LoVo (cell line): Measurements from ENCODE around the gene SDK2.

Experiments used
- DNase-seq: peaks from one replicate; pipeline ENCODE4 v3.0.0-alpha.2; 2016; ENCODE audit warnings: low spot score

The SDK2 gene

DNA sequence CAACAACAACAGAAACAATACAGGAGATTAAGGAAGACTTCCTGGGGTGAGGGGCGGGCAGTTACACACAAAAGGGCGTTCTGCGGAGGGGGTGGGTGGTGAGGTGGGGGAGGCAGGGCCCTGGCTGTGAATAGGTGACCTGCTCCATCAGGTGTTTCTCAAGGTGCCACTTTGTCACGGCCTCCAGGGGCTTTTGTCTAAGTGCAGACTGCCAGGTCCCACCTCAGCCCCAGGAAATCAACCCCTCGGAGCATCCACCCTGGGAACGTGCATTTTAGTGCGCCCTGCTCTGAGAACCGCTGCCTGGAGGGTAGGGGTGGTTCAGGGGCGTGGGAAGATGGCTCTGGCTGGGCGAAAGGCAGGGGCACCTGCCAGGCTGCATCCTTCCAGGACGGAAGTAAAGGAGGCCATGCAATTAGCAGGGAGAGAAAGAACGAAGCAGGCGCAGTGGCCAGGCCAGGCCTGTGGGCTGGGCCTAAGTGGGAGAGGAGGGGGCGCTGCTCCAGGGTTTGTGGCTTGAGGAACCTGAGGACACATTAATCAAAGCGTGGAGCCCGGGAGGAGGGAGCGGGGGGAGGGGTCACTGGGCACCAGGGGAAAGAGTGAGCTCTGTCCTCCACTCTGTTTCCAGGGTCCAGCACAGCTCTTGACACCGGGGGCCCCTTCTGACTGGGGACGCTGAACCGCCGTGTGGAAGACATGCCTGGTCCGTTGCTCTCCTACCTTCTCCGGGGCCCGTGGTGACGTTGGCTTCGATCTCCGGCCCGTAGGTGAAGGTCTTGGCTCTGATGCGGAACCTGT is 283.1 kb downstream of the SDK2 start:
- DNase-seq, result no peak

DNA sequence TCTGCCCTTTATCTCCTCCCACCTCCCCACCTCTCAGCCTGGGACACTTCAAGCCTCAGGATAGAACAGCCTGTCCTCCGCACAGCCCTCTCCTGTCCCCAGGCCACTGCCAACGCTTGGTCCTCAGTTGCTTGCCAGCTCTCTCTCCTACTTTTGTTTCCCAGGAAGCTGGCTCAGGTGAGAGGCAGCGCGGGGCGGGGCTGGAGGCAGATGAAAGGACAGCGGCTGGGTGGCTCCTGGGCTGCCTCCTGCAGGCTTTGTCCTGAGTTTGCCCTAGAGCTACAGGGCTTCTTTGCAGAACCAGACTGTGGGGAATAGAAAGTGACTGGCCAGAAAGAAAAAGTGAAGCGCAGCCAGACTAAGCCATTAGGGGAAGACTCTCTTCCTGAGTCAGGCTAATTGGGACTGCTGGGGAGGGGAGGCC is 284.2 kb downstream of the SDK2 start:
- peak; percentile 35 for DNase-seq

DNA sequence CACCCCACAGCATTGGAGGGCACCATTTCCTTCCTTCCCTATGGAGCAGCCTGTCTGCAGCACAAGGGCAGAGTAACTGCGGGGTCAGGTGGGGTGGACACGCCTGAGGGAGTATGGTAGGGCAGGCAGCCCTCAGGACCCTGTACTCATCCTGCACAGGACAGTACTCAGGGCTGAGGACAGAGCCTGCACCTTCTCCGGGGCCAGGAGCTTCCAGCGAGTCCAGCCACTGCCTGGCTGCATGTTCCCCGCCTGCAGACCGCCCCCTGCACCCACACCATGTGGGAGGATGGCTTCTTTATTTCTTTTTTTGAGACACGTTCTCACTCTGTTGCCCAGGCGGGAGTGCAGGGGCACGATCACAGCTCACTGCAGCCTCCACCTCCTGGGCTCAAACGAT is 284.9 kb downstream of the SDK2 start:
- DNase-seq, result no peak

DNA sequence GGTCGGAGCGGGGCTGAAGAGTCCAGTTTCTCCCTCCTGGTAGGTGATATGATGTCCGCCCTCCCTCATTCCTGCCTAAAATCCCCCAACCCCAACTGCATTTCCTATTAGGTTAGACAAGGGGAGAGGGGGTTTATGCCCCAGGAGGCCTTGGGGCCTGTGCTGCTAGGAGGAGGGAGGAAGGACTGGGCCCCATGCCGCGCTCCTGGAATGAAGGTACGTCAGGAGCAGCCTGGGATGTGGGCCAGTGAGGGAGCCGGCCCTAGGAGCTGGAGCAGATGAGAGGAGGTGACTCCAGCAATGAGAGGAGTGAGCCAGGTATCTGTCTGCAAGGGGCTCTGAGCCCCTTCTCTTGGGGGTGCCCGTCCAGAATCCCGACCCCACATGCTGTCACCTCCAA is 285.6 kb downstream of the SDK2 start:
- DNase-seq, result no peak

DNA sequence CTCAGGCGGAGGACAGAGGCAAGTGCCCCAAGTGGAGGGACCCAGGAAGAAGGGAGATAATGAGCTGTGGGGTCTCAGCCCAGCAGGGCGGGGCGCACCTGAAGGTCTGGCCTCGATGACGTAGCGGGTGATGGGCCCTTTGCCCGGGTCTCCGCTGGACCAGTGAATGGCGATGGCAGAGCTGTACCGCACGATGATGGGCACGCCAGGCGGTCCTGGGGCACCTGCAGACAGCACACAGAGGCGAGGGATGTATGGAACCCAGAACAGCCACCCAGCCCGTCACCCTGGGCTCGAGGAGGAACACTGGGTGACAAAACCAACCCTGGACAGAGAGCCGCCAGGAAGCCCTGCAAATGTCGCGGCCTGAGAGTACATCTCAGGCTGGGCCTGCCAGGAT is 286.3 kb downstream of the SDK2 start:
- no peak for DNase-seq

DNA sequence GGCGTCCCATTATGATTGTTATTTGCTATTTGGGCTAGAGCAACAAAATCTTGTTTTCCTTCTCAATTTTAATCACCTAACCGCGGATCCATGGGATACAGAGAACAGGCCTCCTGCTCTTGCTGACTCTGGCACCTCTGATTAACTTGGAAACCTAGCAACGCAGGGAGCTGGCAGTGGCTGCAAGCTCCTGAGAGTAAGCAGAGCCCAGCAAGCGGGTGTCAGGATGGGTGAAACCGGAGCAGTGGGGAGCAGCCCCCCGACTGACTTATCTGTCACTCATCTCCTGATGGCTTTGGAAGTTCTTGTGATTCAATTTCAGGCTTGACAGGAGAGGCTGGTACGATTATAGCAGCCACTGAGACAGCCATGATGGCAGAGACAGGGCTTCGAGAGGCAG is 286.9 kb downstream of the SDK2 start:
- DNase-seq, result no peak

DNA sequence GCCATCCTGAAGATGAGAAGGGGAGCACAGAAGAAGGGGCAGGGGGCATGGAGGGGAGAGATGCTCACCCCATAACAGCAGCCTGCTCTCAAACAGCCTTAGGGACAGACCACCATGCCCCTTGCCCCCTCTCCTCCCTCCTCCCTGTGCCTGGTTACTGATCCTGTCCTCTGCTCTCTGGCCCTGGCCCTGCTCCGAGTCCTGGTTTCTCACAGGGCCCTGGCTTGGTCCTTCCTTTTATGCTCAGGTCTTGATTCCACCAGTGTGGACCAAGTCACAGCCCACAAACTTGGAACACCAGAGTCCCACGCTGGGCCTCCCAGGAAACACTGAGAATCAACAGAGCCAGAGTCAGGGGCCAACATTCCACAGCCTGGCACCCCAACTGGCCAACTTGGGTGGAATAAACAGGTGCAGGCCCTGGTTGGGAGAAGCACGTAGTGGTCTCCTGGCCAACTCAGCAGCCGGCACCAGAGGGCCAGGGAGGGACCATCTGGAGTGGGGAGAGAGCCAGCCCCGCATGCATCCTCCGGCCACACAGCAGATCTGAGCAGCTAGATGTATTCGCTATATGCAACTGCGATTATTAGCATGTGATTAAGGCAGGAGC is 287.6 kb downstream of the SDK2 start:
- no peak for DNase-seq

DNA sequence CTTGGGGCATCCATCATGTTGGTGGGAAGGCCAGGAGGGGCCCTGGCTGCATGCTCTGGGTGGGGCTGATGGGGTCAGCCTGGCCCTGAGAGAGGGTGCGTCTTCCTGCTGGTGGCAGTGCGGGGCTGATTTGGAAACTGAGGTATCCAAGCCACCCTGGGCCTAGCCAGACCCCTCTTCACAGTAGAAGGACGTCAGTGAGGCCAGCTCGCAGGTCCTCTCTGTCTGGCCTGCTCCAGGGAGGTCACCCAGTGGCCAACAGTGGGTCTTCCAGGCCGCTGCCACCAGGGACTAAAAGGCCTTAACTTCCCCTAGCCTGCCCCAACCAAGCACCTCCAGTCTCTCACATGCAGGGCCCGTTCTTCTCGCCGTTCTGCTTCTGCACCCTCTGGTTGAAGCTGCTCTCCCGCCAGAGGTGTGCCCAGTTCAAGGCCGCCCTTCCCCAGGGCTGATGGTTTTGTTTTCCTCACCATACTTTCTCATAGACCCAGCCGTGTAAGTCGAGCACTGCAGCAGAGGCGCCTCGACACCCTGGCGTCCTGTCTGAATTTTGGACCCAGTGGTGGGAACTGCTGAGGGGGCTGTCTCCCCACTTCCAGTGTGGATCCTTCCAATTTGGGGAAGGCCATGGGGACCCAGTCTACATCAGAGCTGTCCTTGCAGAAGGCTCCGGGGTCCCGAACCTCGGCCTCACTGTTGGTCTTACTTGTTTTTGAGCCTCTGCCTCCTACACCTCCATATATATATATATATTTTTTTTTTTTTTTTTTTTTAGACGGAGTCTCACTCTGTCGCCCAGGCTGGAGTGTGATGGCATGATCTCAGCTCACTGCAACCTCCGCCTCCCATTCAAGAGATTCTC is 289.6 kb downstream of the SDK2 start:
- DNase-seq, result no peak

DNA sequence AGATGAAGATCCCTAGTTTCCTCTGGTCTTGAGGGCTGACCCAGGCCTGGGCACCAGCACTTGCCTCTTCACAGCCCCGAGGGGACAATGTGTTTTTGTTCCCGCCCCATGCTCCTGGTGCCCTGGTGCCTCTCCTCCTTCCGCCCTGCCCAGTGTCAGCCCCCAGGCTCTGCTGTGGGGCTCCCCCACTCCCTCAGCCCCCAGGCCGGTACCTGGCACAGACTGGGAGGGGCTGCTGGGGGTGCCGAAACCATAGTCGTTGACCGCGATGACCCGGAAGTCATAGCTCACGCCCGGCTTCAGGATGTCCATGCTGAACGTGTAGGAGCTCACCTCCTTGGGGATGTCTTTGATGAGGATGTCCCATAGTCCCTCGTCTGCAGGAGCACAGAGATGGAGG is 292.0 kb downstream of the SDK2 start:
- no peak for DNase-seq

DNA sequence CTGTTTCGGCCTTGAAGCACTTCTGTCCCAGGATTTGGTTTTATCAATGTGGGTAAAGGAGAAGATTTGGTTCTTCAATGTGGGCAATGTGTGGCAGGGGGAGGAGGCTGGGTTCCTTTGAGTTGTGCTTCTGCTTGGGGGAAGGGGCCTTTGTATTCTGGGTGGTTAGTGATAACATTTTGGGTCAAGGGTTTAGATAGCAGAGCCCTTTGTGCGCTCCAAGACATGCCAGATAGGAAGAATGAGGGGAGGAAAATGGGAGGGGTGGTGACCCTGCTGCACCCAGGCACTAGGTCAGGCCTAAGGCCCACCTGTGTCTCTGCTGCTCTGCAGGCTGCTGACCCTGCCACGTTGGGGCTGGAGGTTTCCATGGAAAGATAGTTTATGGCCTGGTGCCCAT is 292.5 kb downstream of the SDK2 start:
- DNase-seq, result no peak

DNA sequence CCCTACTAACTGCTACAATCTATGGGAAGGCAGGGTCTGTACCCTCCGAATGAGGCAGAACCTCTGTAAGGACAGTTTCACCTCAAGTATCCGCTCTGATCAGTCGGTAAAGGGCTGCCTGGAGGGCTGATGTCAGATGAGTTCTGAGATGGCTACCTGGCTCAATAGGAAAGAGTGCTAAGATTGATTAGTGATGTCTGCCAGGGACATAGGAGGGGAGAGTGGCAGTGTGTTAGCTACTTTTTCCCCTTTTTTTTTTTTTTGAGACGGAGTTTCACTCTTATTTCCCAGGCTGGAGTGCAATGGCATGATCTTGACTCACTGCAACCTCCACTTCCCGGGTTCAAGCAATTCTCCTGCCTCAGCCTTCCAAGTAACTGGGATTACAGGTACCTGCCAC is 293.4 kb downstream of the SDK2 start:
- no peak for DNase-seq

DNA sequence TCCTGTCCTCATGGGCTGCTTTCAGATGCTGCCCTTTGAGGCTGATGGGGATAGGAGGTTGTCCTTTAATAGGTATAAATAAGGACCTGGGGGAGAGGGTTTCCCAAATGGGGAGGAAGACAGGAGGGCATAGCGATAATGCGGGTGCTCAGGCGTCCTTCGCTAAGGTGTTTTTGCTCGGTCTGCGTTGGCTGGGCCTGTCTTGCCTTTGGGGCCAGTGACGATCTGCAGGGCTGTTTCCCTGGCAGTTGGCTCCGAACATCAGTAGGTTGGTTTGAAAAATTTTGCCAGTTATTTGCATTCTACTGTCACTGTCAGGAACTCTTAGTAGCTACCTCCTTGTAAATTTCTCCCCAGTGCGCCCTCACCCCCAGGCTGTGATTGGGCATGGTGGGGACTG is 294.6 kb downstream of the SDK2 start:
- DNase-seq, result no peak

DNA sequence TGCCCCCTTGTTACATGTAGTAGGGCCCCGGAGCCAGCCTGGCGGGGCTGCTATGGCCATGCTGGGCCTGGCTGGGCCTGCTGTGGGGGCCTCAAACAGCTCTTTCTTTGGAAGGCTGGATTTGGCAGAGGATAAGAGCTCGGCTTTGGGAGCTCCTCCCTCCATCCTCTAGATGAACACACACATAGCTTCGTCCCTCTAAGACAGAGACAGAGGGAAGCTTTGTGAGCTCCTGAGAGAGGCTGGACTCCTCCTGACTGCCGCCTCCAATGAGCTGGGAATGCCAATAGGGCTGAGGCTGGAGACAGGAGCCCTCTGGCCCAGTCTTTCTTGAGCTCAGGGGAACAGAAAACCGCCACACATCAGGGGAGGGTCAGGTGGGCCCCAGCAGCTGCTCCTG is 295.1 kb downstream of the SDK2 start:
- no peak for DNase-seq

DNA sequence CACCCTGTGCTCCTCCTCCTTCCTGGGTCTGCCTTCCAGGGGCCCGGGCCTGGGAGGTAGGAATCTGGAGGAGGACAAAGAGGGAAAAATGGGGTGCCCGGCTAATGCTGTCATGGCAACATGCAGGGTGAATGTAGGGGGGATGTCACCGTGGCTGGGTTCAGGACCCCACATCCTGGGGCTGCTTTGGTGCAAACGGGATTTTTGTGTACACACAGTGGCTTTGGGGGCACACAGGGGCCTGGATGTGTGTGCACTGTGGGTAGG is 295.5 kb downstream of the SDK2 start:
- DNase-seq, result no peak

DNA sequence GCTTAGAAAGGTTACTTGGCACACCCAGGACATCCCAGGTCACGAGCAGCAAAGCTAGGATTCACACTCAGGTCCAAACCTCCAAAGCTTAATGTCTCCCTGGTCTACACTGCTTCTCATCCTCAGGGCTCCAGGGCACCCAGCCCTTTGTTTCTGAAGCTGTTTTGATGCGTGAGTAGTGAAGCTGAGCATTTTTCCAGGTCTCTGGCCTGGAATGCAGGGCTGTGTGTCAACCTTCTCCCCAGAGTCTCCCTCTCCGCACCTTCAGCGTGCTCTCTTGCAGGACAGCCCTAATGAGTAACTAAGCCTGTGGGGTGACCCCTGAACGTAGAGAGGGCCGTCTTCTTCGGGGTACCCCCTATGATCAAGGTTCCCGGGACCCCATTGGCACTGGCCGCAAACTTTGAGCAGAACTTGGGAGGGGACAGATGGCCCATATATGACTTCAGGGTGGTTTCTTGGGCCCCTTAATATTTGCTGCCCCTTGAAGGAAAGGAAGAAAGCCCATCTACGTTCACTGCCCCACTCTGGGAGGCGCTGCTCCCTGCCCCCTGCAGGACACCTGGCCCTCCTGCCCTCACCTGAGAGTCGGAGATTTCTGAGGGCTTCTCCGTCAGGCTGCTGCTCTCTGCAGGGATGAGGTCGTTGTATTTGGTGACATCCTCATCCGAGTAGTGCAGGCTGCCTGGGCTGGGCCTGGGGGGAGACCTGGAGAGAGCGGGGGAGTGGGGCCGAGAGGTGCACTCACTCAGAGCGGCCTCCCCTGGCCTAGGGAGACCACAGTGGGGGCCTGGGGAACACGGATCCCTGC is 296.0 kb downstream of the SDK2 start:
- no peak for DNase-seq

DNA sequence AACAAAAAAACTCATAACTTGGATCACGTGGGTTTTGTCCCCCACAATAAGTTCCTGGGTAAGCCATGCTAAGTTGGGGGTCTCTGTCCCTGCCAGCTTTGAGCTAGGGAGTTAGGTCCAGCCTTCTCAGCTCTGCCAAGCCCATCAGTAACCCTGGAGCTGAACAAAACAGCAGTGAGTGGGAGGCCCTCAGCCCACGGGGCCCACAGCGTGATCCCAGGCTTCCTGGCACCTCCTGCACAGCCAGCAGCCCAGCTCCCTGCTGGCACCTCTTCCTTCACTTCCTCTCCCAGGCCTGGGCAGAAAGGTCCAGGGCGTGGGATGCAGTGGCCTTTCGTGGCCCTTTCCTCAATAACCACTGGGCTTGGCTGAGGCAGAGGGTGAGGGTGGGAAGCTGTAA is 296.9 kb downstream of the SDK2 start:
- DNase-seq, result no peak

DNA sequence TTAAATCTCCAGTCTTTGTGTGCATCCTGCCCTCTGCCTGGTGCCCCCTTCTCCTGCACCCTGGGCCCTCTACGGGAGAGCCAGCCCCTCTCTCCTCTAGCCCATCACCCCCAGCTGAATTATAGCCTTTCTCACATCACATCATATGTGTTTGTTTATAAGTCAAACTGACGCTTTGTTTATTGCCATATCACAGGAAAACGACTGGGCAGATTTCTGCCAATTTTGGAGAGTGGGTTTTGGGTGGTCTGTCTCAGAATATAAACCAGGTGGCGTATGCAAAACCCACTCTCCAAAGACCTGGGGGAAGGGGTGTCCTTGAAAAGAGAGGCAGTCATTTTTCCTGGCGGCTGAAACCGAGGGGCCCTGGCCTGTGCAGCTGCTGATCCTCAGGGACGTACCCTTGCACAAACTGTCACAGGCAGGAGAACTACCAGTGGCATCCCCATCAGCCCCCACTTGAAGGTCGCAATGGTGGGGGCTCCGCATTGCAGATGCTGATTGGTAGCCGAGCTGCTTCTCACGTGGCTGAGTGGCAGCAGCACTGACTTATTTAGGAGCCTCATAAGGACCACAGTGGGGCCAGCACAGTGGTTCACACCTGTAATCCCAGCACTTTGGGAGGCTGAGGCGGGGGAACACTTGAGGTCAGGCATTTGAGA is 297.6 kb downstream of the SDK2 start:
- DNase-seq, result no peak

DNA sequence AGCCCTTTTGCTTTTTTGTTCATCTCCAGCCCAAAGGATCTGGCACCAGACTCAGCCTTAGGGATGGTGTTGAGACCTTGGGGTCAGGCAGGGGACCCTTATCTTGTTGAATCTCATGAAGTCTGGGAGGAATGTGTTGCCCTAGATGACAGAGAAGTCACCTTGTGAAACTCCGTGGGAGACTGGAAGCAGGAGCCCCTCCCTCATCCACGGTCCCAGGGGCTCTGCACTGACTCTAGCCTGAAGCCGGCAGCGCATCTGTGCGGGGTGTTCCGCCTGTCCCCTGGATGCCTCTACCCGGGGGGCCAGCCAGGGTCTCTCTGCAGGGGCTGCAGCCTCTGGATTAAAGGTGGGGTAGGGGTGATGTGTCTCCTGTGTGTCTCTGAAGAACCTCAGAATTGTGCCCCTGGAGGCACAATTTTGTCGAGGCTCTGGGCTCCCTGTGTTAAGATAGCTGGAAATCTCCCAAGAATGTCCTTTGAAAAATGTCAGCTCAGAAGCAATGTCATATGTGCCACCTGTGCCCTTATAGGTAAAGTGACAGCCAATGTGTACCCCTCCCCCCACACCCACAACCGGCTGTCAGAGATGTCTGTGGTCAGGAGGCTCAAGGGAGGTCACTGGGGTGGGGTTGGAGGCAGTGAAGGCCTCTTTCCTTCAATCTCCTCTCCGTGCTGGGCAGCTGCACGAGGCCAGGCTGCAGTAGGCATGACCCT is 300.3 kb downstream of the SDK2 start:
- DNase-seq, result no peak

DNA sequence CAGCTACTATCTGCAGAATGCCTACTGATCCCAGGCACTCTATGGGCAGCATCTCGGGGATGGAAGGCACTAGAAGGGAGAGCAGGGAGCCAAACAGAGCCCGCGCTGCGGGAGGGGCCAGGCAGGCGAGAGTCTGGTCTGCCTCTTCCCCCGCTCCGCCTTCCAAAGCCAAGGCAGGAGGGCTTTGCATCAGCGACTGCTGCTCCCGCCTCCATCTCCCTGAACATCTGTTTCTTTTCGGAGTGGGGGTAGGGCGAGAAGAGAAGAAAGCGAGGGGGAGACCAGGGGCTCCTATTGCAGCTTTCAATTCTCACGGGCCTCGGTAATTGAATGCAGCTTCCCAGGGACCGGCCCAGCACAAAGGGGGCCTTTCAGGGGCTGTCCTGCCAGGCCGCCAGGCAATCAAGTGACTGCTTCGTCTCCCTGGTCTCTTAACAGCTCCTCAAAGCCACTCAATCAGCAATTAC is 301.0 kb downstream of the SDK2 start:
- DNase-seq, result no peak

DNA sequence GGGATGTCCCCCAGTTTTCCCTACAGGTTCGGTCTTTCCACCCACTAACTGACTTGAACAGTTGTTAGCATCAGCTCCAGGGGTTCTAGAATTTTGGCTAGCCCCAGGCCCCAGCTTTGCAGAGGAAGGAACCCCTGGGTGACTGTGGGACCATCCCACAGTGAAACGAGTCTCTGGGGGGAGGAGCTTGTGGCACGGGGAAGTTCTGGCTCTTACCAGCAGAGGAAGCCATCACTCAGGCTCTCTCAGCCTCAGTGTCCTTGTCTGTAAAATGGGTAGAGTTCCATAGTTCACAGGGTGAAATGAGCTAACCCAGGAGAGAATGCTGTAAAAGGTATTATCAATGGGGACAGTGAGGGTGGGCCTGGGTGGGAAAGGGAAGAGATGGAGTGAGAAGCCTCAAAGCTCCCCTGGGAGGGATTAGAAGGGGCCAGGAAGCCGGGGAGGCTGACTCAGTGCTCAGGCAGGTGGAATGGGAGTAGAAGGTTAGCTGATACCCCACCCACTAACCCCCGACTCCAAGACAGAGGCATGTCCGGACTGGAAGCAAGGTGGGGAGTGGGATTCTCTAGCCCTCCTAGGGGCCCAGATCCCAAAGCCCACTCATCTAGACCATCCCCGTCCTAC is 301.6 kb downstream of the SDK2 start:
- DNase-seq, result no peak

DNA sequence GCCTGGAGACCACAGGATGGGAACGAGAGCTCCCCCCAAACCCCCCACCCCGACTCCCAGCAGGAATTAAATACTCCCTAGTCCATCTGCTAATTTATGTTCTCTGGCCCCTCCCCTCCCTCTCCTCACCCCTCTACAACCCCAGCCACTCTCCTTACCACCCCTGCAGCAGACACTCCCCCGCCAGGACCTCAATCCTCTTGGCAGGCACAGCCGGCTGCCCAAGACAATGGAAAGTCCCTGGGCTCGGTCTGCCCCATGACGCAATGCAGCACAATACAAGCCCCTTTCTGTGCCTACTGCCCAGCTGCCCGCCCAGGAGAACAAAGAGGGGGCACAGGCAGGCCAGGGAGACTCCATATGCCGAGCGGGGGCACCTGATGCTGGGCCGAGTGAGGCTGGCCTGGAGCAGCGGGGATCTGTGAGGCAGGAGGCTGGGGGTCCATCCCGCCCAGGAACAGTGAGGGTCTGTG is 302.2 kb downstream of the SDK2 start:
- no peak for DNase-seq
